Stimulated activated CD8-positive, alpha-beta memory T cell treated with anti-CD3 and anti-CD28 coated beads, Interleukin-12 subunit alpha, Interleukin-12 subunit beta, amount 100 ng/mL, for 24 hours (primary cell): Measurements from ENCODE around the gene PLPPR1.
"Not testable (repeated sequence)": the region's sequence is repeated elsewhere in the genome, so short reads cannot be mapped to it uniquely, and the experiment has no call there.

Experiments used
- DNase-seq: peaks from one replicate; pipeline ENCODE4 v3.0.0-alpha.2; 2020; ENCODE audit errors: extremely low read depth

PLPPR1 gene

DNA sequence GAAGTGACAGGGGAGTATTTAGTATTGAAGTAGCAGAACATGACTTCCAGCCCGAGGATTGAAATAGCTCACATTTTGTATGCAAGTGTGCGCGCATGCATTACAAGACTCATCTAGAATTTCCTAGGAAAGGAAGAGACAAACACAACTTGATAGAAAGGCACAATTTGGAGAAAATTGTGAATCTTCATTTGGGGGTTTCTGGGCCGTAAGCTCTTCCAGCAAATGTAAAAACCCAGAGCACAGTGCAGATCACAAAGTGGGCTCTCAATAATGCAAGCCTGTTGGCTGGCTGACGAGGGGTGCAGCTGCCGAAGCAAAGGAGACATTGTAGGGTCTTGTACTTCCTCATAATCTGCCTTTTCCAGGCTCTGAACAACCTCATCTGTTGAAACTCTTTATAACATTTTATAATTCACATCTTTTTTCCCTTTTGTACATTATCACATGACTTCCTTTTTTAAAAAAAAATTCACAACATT is 247.3 kb downstream of the PLPPR1 start:
- DNase-seq = no peak

DNA sequence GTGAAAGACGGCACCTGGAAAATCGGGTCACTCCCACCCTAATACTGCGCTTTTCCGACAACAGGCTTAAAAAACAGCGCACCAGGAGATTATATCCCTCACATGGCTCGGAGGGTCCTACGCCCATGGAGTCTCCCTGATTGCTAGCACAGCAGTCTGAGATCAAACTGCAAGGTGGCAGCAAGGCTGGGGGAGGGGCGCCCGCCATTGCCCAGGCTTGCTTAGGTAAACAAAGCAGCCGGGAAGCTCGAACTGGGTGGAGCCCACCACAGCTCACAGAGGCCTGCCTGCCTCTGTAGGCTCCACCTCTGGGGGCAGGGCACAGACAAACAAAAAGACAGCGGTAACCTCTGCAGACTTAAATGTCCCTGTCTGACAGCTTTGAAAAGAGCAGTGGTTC is 262.5 kb downstream of the PLPPR1 start:
- DNase-seq = not testable (repeated sequence)

DNA sequence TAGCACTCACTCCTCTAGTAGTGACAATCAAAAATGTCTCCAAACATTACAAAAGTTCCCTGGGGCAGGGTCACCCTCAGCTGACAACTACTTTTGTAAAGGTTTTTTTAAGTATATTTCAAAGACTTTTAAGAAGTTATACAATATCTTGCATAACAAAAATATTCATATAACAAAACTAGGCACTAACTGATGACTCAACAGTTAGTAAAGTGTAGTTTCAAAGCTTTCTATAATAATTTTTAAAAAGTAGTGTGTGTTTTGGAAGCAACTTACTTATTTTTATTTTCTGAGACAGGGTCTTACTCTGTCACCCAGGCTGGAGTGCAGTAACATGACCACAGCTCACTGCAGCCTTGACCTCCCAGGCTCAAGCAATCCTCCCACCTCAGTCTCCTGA is 271.4 kb downstream of the PLPPR1 start:
- no peak for DNase-seq

GRCh38 chr9:101307051-101307450 is 278.5 kb downstream of the PLPPR1 start:
- DNase-seq = no peak

DNA sequence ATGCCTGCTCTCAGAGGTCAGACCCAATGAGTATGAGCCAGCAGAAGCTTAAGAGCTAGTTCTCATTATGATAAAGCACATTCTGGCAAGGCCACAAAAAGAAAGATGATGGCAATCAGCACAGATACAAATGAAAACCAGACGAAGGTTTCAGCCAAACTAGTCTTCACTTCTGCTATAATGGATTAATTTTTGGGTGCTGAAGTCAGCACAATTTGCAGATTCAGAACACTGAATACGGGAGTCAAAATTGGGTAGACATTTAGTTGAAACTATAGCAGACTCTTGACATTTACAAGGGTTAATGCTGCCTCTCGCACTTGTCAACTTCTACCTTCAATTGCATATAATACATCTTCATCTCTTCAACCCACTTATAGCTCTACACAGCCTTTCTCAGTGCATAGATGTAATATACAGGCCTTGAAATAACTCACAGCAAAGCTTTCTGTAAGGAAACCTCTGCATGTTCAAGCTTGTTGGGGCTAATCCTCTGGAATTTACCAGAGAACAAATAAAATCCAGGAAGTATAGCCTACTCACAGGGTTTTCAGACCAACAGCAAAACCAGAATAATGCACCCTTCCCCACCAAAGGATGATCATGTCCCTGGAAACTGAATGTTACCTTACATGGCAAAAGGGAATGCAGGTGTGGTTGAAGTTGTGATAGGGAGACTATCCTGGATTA is 279.1 kb downstream of the PLPPR1 start:
- no peak for DNase-seq

DNA sequence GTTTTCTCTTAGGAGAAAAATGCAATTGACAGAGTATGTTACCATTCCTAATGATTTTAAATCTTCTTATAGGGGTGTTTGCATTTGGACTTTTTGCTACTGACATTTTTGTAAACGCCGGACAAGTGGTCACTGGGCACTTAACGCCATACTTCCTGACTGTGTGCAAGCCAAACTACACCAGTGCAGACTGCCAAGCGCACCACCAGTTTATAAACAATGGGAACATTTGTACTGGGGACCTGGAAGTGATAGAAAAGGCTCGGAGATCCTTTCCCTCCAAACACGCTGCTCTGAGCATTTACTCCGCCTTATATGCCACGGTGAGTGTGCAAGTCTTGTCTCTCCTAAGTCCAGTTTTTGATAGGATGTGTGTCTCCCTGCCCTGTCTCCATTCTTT is 280.6 kb downstream of the PLPPR1 start:
- DNase-seq = no peak

- DNase-seq = no peak
These were observed 282.7 kb downstream of the PLPPR1 start for GRCh38 chr9:101311191-101311590.

GRCh38 chr9:101311758-101312420 is 283.4 kb downstream of the PLPPR1 start:
- no peak for DNase-seq

- no peak for DNase-seq
These were observed 284.1 kb downstream of the PLPPR1 start for GRCh38 chr9:101312661-101313060.

- no peak for DNase-seq
These were observed 286.6 kb downstream of the PLPPR1 start for GRCh38 chr9:101315112-101315450.

- DNase-seq = no peak
These were observed 289.2 kb downstream of the PLPPR1 start for GRCh38 chr9:101317735-101318134.

GRCh38 chr9:101323129-101323528 is 294.6 kb downstream of the PLPPR1 start:
- no peak for DNase-seq

DNA sequence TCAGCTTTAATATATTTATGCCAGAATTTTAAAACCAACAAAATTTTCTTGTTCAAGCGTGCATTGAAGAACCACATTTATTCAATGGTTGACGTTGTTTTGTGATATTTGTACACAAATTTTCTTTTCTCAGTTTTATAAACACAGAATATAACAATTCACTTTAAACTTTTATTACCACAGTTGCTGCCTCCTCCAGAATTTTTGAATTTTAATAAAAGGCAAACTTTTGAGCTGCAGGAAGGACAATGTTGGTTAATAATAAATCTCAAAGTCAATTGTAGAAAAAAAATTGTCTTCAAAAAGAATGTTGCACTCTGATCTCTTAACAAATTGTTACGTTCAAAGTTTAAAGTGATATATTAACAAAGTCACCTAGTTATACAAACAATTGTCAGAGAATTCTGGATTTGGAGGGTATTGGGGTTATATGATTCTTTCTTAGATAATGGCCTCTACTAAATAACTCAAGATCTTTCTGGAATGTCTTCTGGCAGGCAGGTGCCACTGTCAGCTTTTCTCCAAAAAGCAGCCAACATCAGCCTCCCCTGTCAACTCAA is 295.8 kb downstream of the PLPPR1 start:
- no peak for DNase-seq

- DNase-seq = no peak
These were observed 296.5 kb downstream of the PLPPR1 start for GRCh38 chr9:101325053-101325452.

GRCh38 chr9:101326035-101326434 is 297.5 kb downstream of the PLPPR1 start:
- no peak for DNase-seq

- DNase-seq = no peak
These were observed 298.0 kb downstream of the PLPPR1 start for GRCh38 chr9:101326501-101326900.

DNA sequence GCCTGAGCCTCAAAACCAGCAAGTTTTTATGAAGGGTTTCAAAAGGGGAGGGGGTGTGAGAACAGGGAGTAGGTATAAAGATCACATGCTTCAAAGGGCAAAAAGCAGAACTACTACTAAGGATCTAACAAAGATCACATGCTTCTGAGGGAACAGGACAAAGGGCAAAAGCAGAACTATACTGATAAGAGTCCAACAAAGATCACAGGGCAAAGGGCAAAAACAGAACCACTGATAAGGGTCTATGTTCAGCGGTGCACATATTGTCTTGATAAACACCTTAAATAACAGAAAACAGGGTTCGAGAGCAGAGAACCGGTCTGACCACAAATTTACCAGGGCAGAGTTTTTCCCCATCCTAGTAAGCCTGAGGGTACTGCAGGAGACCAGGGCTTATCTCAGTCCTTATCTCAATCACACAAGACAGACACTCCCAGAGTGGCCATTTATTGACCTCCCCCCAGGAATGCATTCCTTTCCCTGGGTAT is 298.9 kb downstream of the PLPPR1 start:
- DNase-seq = not testable (repeated sequence)

GRCh38 chr9:101332362-101332761 is 303.8 kb downstream of the PLPPR1 start:
- DNase-seq = no peak

GRCh38 chr9:101333490-101333889 is 305.0 kb downstream of the PLPPR1 start:
- DNase-seq = no peak

GRCh38 chr9:101333926-101334702 is 305.6 kb downstream of the PLPPR1 start:
- no peak for DNase-seq

DNA sequence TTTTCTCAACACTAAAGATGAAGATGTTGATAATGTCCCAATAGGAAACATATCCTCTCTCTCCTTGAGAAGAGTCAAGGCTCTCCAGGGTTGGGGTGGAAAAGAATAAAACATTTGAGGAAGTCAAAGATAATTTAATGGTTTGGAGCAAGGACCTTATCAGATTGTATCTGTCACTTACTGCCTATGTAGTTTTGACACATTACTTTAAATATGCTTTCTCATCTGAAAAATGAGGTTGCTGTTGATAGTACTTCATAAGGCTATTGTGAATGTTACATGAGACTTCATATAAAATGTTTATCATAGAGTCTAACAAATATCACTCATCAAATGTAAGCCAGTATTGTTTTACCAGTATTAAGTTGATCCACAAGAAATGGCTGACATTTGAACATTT is 307.6 kb downstream of the PLPPR1 start:
- no peak for DNase-seq

- no peak for DNase-seq
These were observed 308.7 kb downstream of the PLPPR1 start for GRCh38 chr9:101337237-101337636.
